HCT116 (cell line): Measurements from ENCODE around the gene NOD1. TPM values are rescaled to one million over a fixed set of nuclear protein-coding genes. Genes with fewer than 3 reads are reported as not detected.

Experiments used
- ATAC-seq: fragments of 200-7000 bp; cut with Tn5 transposase; 2 replicates; pipeline ENCODE4 v1.9.1; 2020; ENCODE audit warnings: mild to moderate bottlenecking, moderate library complexity
- BruUV-seq: library from RNA; stranded (reverse); fragments of 400-500 nt; replicated peaks from 2 replicates; lab custom pipeline; 2021; lab: Mats Ljungman, UMichigan
- CTCF ChIA-PET: fragments of 300-600 bp; sonication (Branson Sonifier 250); formaldehyde crosslinking; loops from one replicate; lab custom pipeline; 2021; ENCODE audit warnings: antibody characterized with exemption; lab: Charles Lee
- POLR2A ChIA-PET: fragments of 300-600, 350-600 bp; sonication (Branson Sonifier 250); formaldehyde crosslinking; loops from one replicate; lab custom pipeline; 2021; ENCODE audit warnings: antibody characterized with exemption; lab: Charles Lee
- RAD21 ChIA-PET, 2 experiments: fragments of 300-600 bp; sonication (Branson Sonifier 250); formaldehyde crosslinking; loops; one replicate each; lab custom pipeline; 2023; ENCODE audit warnings: low total read pairs in 2 of 2; ENCODE audit not compliant: uncharacterized antibody in 2 of 2, unreplicated experiment in 2 of 2, low non-redundant PET in 1 of 2; lab: Charles Lee
- DNase-seq: peaks from one replicate; pipeline ENCODE4 v3.0.0-alpha.2; 2010; ENCODE audit warnings: low read depth, low spot score
- H2AFZ ChIP-seq: fragments of 200-600 bp; shearing (Covaris generic), sonication (generic); 2 replicates; pipeline ENCODE4 v1.6.1; 2017; ENCODE audit warnings: low read depth, mixed run types, mixed read lengths, antibody characterized with exemption, low read length; ENCODE audit not compliant: poor library complexity, severe bottlenecking
- H3K27ac ChIP-seq: 2 replicates; pipeline ENCODE4 v1.5.1; 2012; ENCODE audit warnings: low read depth, low read length
- H3K27me3 ChIP-seq: fragments of 200-600 bp; sonication (generic); 2 replicates; pipeline ENCODE4 v1.6.1; 2016; ENCODE audit warnings: mixed run types, low read length, mixed read lengths; ENCODE audit not compliant: insufficient read depth
- H3K36me3 ChIP-seq, 2 experiments: fragments of 200-500 bp in 1 of 2; fragments of 200-600 bp in 1 of 2; sonication (Bioruptor generic) in 1 of 2; sonication (generic) in 1 of 2; 2 replicates each; pipeline versions ENCODE4 v1.5.1 to v1.6.1; 2014 to 2016; ENCODE audit warnings: low read length in 2 of 2, inconsistent platforms in 1 of 2, mixed read lengths in 1 of 2, mixed run types in 1 of 2; ENCODE audit not compliant: insufficient read depth in 2 of 2, control insufficient read depth in 1 of 2
- H3K4me1 ChIP-seq, 2 experiments: fragments of 200-600 bp in 1 of 2; sonication (generic) in 1 of 2; 2 replicates each; pipeline versions ENCODE4 v1.5.1 to v1.6.1; 2012 to 2017; ENCODE audit warnings: low read length in 2 of 2, inconsistent platforms in 1 of 2, mild to moderate bottlenecking in 1 of 2, mixed read lengths in 1 of 2, mixed run types in 1 of 2, moderate library complexity in 1 of 2; ENCODE audit not compliant: insufficient read depth in 2 of 2, control insufficient read depth in 1 of 2
- H3K4me2 ChIP-seq: fragments of 200-600 bp; sonication (generic); 2 replicates; pipeline ENCODE4 v1.6.1; 2017; ENCODE audit warnings: mixed run types, low read length, mixed read lengths
- H3K4me3 ChIP-seq, 2 experiments: fragments of 200-600 bp in 1 of 2; sonication (generic) in 1 of 2; replicated peaks in 1 of 2; 2 replicates each; pipeline ENCODE4 v1.5.1; 2011 to 2016; ENCODE audit warnings: low read length in 2 of 2, control low read depth in 1 of 2, low read depth in 1 of 2, mild to moderate bottlenecking in 1 of 2, mixed read lengths in 1 of 2, mixed run types in 1 of 2
- H3K79me2 ChIP-seq: fragments of 200-600 bp; sonication (generic); 2 replicates; pipeline ENCODE4 v1.6.1; 2017; ENCODE audit warnings: mild to moderate bottlenecking, mixed run types, low read length, moderate library complexity, mixed read lengths; ENCODE audit not compliant: insufficient read depth
- H3K9ac ChIP-seq: fragments of 200-600 bp; sonication (generic); 2 replicates; pipeline ENCODE4 v1.6.1; 2016; ENCODE audit warnings: low read length, mixed read lengths
- H3K9me2 ChIP-seq: fragments of 200-600 bp; sonication (generic), shearing (Covaris generic); 2 replicates; pipeline ENCODE4 v1.6.1; 2017; ENCODE audit warnings: mixed run types, mild to moderate bottlenecking, moderate library complexity; ENCODE audit not compliant: insufficient read depth
- H3K9me3 ChIP-seq, 2 experiments: fragments of 200-500 bp in 1 of 2; fragments of 200-600 bp in 1 of 2; sonication (Bioruptor generic) in 1 of 2; sonication (generic) in 1 of 2; 2 replicates each; pipeline ENCODE4 v1.6.1; 2014 to 2017; ENCODE audit warnings: low read length in 2 of 2, mixed read lengths in 2 of 2, inconsistent platforms in 1 of 2, low read depth in 1 of 2, mild to moderate bottlenecking in 1 of 2, mixed run types in 1 of 2, moderate library complexity in 1 of 2; ENCODE audit not compliant: control insufficient read depth in 1 of 2, insufficient read depth in 1 of 2
- H4K20me1 ChIP-seq: fragments of 200-600 bp; sonication (generic), shearing (Covaris generic); 2 replicates; pipeline ENCODE4 v1.6.1; 2017; ENCODE audit warnings: mixed run types, mild to moderate bottlenecking, moderate library complexity; ENCODE audit not compliant: insufficient read depth
- CBX3 ChIP-seq: IDR thresholded peaks from 2 replicates; pipeline ENCODE4 v1.6.1; 2012; ENCODE audit warnings: low read depth
- CEBPB ChIP-seq: IDR thresholded peaks from 2 replicates; pipeline ENCODE4 v1.6.1; 2012; ENCODE audit warnings: low read depth
- CTCF ChIP-seq, 3 experiments: fragments of 200-600 bp in 1 of 3; sonication (generic) in 1 of 3; IDR thresholded peaks in 2 of 3; conservative IDR thresholded peaks in 1 of 3; 2 replicates each; pipeline ENCODE4 v1.5.1; 2012 to 2017; ENCODE audit warnings: low read depth in 2 of 3, low read length in 2 of 3, antibody characterized with exemption in 1 of 3, borderline replicate concordance in 1 of 3, control low read depth in 1 of 3, mild to moderate bottlenecking in 1 of 3, mixed read lengths in 1 of 3, mixed run types in 1 of 3, moderate library complexity in 1 of 3; ENCODE audit not compliant: insufficient read depth in 1 of 3
- EGR1 ChIP-seq: IDR thresholded peaks from 2 replicates; pipeline ENCODE4 v1.6.1; 2012; ENCODE audit warnings: low read depth
- ELF1 ChIP-seq: IDR thresholded peaks from 2 replicates; pipeline ENCODE4 v1.6.1; 2012; ENCODE audit warnings: low read depth, borderline replicate concordance
- EZH2phosphoT487 ChIP-seq: fragments of 200-600 bp; IDR thresholded peaks from 2 replicates; pipeline ENCODE4 v1.6.1; 2018; ENCODE audit warnings: antibody characterized with exemption, borderline replicate concordance
- FOSL1 ChIP-seq: IDR thresholded peaks from 2 replicates; pipeline ENCODE4 v1.6.1; 2012; ENCODE audit warnings: low read depth
- MAX ChIP-seq: IDR thresholded peaks from 2 replicates; pipeline ENCODE4 v1.6.1; 2012
- POLR2A ChIP-seq: IDR thresholded peaks from 2 replicates; pipeline ENCODE4 v1.7.0; 2011; ENCODE audit warnings: borderline replicate concordance; ENCODE audit not compliant: insufficient read depth, insufficient read length; ENCODE audit errors: extremely low read depth
- REST ChIP-seq: IDR thresholded peaks from 2 replicates; pipeline ENCODE4 v1.6.1; 2012; ENCODE audit warnings: low read depth
- SIN3A ChIP-seq: IDR thresholded peaks from 2 replicates; pipeline ENCODE4 v1.6.1; 2012; ENCODE audit warnings: low read depth
- ZNF274 ChIP-seq: fragments of 200-500 bp; sonication (Bioruptor generic); IDR thresholded peaks from 2 replicates; pipeline ENCODE4 v1.6.1; 2014; ENCODE audit warnings: mild to moderate bottlenecking, low read depth, low read length, inconsistent platforms
- intact Hi-C: fragments of 100-400 bp; cut with micrococcal nuclease; formaldehyde crosslinking; loops from 2 replicates; pipeline ENCODE4 v1.10.0; 2022
- total RNA-seq: library from RNA; stranded (reverse); gene quantifications from one replicate; pipeline ENCODE4 v1.2.1, GENCODE V29; 2021; ENCODE audit not compliant: unreplicated experiment

The NOD1 gene
- total RNA-seq, 1 experiment from 2014 or later = 5.9 TPM

GRCh38 chr7:30391806-30392205 lies 86.8 kb downstream of the NOD1 start (continued):
- no peak for TF ChIP-seq POLR2A
- TF ChIP-seq ZNF274 = no peak
- TF ChIP-seq CTCF (IDR thresholded peaks at IDR 0.05 in 2 of 3, conservative IDR thresholded peaks at IDR 0.05 in 1 of 3; ENCODE audit: borderline replicate concordance in 1 of 3, insufficient read depth in 1 of 3, low read depth in 2 of 3, low read length in 2 of 3) = no peak
- no peak for TF ChIP-seq ELF1
- TF ChIP-seq EGR1 = no peak

- no peaks in the 10 kb centered on the region for H3K79me2 ChIP-seq
- BruUV-seq = no TSS peak
- no peak for DNase-seq
- ChIA-PET POLR2A (no interaction called here), CTCF (no interaction called here), RAD21 (no interaction called here)
- no peaks in the 10 kb centered on the region for H3K9me2 ChIP-seq
- no peak overlapping the region for H3K27ac ChIP-seq
- H3K4me1 ChIP-seq = no peaks in the 10 kb centered on the region
- ATAC-seq = no peak
- no peak overlapping the region for H3K4me2 ChIP-seq
- H3K27me3 ChIP-seq = no peaks in the 10 kb centered on the region
- no peaks in the 10 kb centered on the region for H3K36me3 ChIP-seq
- no peak overlapping the region for H3K9ac ChIP-seq
- TF ChIP-seq CEBPB = no peak
- TF ChIP-seq EZH2phosphoT487 = no peak
- no peak for TF ChIP-seq EGR1
- no peak for TF ChIP-seq CBX3
- no peak for TF ChIP-seq CTCF (IDR thresholded peaks at IDR 0.05 in 2 of 3, conservative IDR thresholded peaks at IDR 0.05 in 1 of 3; ENCODE audit: borderline replicate concordance in 1 of 3, insufficient read depth in 1 of 3, low read depth in 2 of 3, low read length in 2 of 3)
- no peak for TF ChIP-seq REST
- no peak for TF ChIP-seq FOSL1
- no peak for TF ChIP-seq SIN3A
- TF ChIP-seq MAX = no peak
- TF ChIP-seq POLR2A = no peak
- H2AFZ ChIP-seq = no peak overlapping the region
- H3K9me3 ChIP-seq = no peaks in the 10 kb centered on the region
- H4K20me1 ChIP-seq = no peaks in the 10 kb centered on the region
- no peak overlapping the region for H3K4me3 ChIP-seq
- intact Hi-C loops = no loop called here
Measured at GRCh38 chr7:30390736-30391636, 87.6 kb downstream of the NOD1 start.
